GM21576 (cell line): ENCODE data around the gene MTX1.
A peak's percentile ranks its signal among the peaks of the same experiment; 100 is the strongest.

Experiments used
- ATAC-seq: cut with Tn5 transposase; IDR thresholded peaks from one replicate; pipeline ENCODE4 v1.9.1; 2021; ENCODE audit warnings: mild to moderate bottlenecking, moderate library complexity; ENCODE audit not compliant: unreplicated experiment

Gene MTX1

GRCh38 chr1:155255243-155256007 is 46.9 kb downstream of the MTX1 start, which contains the start of gene ENTREP3:
TSS of gene ENTREP3 (minus strand) at chr1:155255483. CDS start at chr1:155254877, 606 bp downstream.
- ATAC-seq = no peak

- no peak for ATAC-seq
These were observed 47.8 kb downstream of the MTX1 start for GRCh38 chr1:155256058-155256852.

GRCh38 chr1:155260276-155260675 is 51.8 kb downstream of the MTX1 start:
- ATAC-seq = no peak

GRCh38 chr1:155261493-155261851 is 53.0 kb downstream of the MTX1 start:
- ATAC-seq = no peak

DNA sequence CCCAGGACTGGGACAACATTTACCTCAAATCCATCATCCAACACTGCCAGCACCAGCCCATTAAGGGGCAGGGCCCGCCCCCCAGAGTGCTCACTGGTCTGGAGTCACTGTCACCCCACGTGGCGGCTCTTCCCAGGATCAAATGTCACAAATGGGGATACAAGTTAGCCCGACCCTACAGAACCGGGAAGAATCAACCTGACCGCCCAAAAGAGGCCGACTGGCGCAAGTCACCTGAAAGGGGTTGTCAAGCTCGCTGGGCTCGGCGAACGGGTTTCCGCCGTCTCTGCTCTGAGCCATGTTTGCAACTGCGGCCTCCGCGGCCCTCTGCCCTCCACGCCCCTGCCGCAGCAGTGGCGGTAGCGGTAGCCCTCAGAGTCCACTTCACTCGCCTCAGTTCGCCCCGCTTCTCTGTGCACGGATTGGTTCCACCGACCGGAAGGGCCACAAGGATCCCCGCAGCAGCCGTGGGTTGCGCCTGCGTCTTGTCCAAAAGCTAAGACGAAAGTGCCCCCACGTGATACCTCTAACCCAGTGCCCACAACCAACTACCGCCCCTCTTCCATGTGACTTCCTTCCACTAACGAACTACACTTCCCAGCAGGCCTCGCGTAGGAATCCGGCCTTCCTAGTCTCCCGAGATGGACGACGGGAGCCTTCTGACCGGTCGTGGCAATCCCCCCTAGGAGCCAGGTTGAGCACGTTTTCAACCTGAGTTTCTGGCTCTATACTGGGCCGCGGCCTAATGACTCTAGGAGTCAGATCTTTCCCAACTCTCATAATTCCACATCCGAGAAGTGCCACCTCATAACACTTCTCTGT is 53.6 kb downstream of the MTX1 start, which contains the start of gene SCAMP3:
TSS of gene SCAMP3 (minus strand) at position 509 of the 822 bp plus-strand sequence. CDS start at position 300, 209 bp downstream.
- peak; percentile 79 for ATAC-seq

DNA sequence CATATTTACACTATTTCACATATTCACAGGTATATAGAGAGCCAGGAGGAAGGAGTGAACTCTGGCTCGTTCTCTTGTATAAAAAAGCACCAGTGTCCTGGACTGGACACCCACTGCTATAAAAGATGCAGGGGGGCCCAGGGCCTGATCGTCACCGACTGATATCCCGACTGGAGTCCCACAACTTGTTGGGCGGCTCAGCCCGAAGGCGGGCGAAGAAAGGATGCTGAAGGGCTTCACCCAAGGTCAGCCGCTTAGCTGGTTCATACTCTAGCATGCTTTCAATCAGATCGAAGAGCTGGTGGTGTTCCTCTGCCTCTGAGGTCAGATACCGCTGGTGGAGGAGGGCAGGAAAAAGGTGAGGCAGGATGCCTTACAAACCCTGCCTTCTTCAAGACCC is 54.6 kb downstream of the MTX1 start:
- no peak for ATAC-seq
